ENCODE data around the gene ZGPAT. TPM values are rescaled to one million over a fixed set of nuclear protein-coding genes. Genes with fewer than 3 reads are reported as not detected.

ZGPAT gene
- total and polyA plus RNA-seq, 2 of the 4 experiments (the other 2 are of a cell fraction), result 13.4 to 20.2 TPM

- H3K18ac ChIP-seq (ENCODE audit: low read depth, low read length), result no peak overlapping the region
- no peak for DNase-seq
- no peak overlapping the region for H2AFZ ChIP-seq (replicated peaks; ENCODE audit: low read length, poor library complexity)
- no peak overlapping the region for H3K4ac ChIP-seq (ENCODE audit: low read depth, low read length)
- no peak overlapping the region for H3K4me3 ChIP-seq (ENCODE audit: insufficient read depth, low read depth, low read length)
- H3K4me1 ChIP-seq (ENCODE audit: control insufficient read depth, insufficient read depth, low read length), result no peaks in the 10 kb centered on the region
- H4K5ac ChIP-seq (ENCODE audit: low read depth, low read length), result no peak overlapping the region
- WGBS, 2 experiments (ENCODE audit: extremely low coverage in 2 of 2, insufficient read length in 1 of 2), result 74% methylated on average over 6 of the region's 16 CpGs; no CpG with 5 or more reads in 1 of the 2 experiments
- no peak overlapping the region for H2BK120ac ChIP-seq (ENCODE audit: low read depth, low read length)
- in situ Hi-C loops (cut with MboI; ENCODE audit: low sequenced_read_pairs) (loop anchor here (5.0 kb wide), 1 partner anchor 73 kb away; no protein-coding TSS in a partner anchor), intact Hi-C loops (cut with micrococcal nuclease) (no loop called here), dilution Hi-C loops (cut with HindIII; ENCODE audit: low sequenced_read_pairs, unreplicated experiment) (no loop called here)
- no peak overlapping the region for H2BK20ac ChIP-seq (ENCODE audit: low read depth, low read length)
- BruUV-seq (replicated peaks), result no TSS peak
- H3K36me3 ChIP-seq (ENCODE audit: control insufficient read depth, insufficient read depth, low read length), result peaks cover 4% of the 10 kb centered on the region; the same call in 1 of the 2 replicates
- H3K9ac ChIP-seq (ENCODE audit: low read depth, low read length), result no peak overlapping the region
- peaks cover 6 to 30% of the 10 kb centered on the region in 2 experiments for H3K79me1 ChIP-seq (ENCODE audit: low read depth in 1 of 2, low read length in 2 of 2)
- no peak overlapping the region for H4K8ac ChIP-seq (ENCODE audit: low read depth in 2 of 2, low read length in 2 of 2)
- no peaks in the 10 kb centered on the region for H3K9me1 ChIP-seq (ENCODE audit: insufficient read depth, low read length)
- no peak for ATAC-seq (ENCODE audit: low read depth)
- no peaks in the 10 kb centered on the region for H3K9me3 ChIP-seq (ENCODE audit: control insufficient read depth, insufficient read depth, low read length)
- no peak overlapping the region for H3K14ac ChIP-seq (replicated peaks; ENCODE audit: low read depth, low read length)
- CTCF ChIA-PET, result no interaction called here
- H2BK15ac ChIP-seq (ENCODE audit: low read depth, low read length), result no peak overlapping the region
- H4K91ac ChIP-seq (ENCODE audit: insufficient read depth, low read depth, low read length), result no peak overlapping the region
- peaks cover 12% of the 10 kb centered on the region for H4K20me1 ChIP-seq (ENCODE audit: insufficient read depth, low read length)
- H2AK9ac ChIP-seq (replicated peaks; ENCODE audit: low read depth, low read length, poor library complexity), result no peak overlapping the region
- no peak overlapping the region for H2AK5ac ChIP-seq (ENCODE audit: low read depth, low read length)
- H3K4me2 ChIP-seq (ENCODE audit: low read depth, low read length), result no peak overlapping the region
- TF ChIP-seq BHLHE40 (IDR thresholded peaks at IDR 0.05; ENCODE audit: low read depth, low read length) (no peak), MAFK (IDR thresholded peaks at IDR 0.05; ENCODE audit: low read depth, low read length) (no peak), SMC3 (IDR thresholded peaks at IDR 0.05; ENCODE audit: low read depth, low read length) (no peak), POLR2A (IDR thresholded peaks at IDR 0.05; ENCODE audit: low read depth, low read length) (no peak)
- H3K23ac ChIP-seq (ENCODE audit: low read depth, low read length), result no peak overlapping the region
- POLR2A ChIA-PET (ENCODE audit: unreplicated experiment), result no interaction called here
- no peak overlapping the region for H3K56ac ChIP-seq (ENCODE audit: extremely low read depth, insufficient read depth, low read length)
- H3K27ac ChIP-seq (ENCODE audit: insufficient read depth, low read length), result no peak overlapping the region
- H3K27me3 ChIP-seq (ENCODE audit: control insufficient read depth, insufficient read depth, low read length), result no peaks in the 10 kb centered on the region
- no peak overlapping the region for H2BK5ac ChIP-seq (ENCODE audit: low read depth, low read length, poor library complexity, severe bottlenecking)
These were observed 76.1 kb downstream of the ZGPAT start for GRCh38 chr20:63783970-63784369.

Measured in IMR-90 (cell line).